Inflammatory macrophage (primary cell): Measurements from ENCODE around the gene TOLLIP.
"Not testable (repeated sequence)": the region's sequence is repeated elsewhere in the genome, so short reads cannot be mapped to it uniquely, and the experiment has no call there.

Experiments
- DNase-seq, 2 donors: peaks; one replicate each; pipeline ENCODE4 v3.0.0-alpha.2; 2020 to 2022

TOLLIP gene

GRCh38 chr11:1242751-1243150 is 66.7 kb downstream of the TOLLIP start:
- DNase-seq = not testable (repeated sequence)

GRCh38 chr11:1242289-1242688 is 67.1 kb downstream of the TOLLIP start:
- DNase-seq = no peak

GRCh38 chr11:1241706-1242105 is 67.7 kb downstream of the TOLLIP start:
- DNase-seq = no peak

- DNase-seq = no peak
Measured at GRCh38 chr11:1240771-1241170, 68.7 kb downstream of the TOLLIP start.

- no peak for DNase-seq
Measured at GRCh38 chr11:1239596-1240205, 69.7 kb downstream of the TOLLIP start.

- no peak for DNase-seq
Measured at GRCh38 chr11:1238767-1239595, 70.5 kb downstream of the TOLLIP start.

GRCh38 chr11:1237851-1238250 is 71.6 kb downstream of the TOLLIP start:
- DNase-seq = no peak

- no peak for DNase-seq
Measured at GRCh38 chr11:1237128-1237580, 72.3 kb downstream of the TOLLIP start.

- no peak for DNase-seq
Measured at GRCh38 chr11:1236316-1237127, 72.9 kb downstream of the TOLLIP start.

GRCh38 chr11:1235901-1236315 is 73.5 kb downstream of the TOLLIP start:
- DNase-seq = no peak

GRCh38 chr11:1235306-1235900 is 74.0 kb downstream of the TOLLIP start:
- DNase-seq = no peak

- no peak for DNase-seq
Measured at GRCh38 chr11:1234771-1235305, 74.6 kb downstream of the TOLLIP start.

- no peak for DNase-seq
Measured at GRCh38 chr11:1234054-1234720, 75.2 kb downstream of the TOLLIP start.

GRCh38 chr11:1233351-1234053 is 75.9 kb downstream of the TOLLIP start:
- no peak for DNase-seq

GRCh38 chr11:1232883-1233321 is 76.5 kb downstream of the TOLLIP start:
- no peak for DNase-seq

GRCh38 chr11:1232021-1232882 is 77.2 kb downstream of the TOLLIP start:
- DNase-seq = no peak

- no peak for DNase-seq
Measured at GRCh38 chr11:1231396-1232020, 77.9 kb downstream of the TOLLIP start.

- no peak for DNase-seq
Measured at GRCh38 chr11:1230456-1231395, 78.7 kb downstream of the TOLLIP start.

- DNase-seq = no peak
Measured at GRCh38 chr11:1230121-1230455, 79.3 kb downstream of the TOLLIP start.
